PC-9 (cell line): ENCODE results near the gene ALKBH8. TPM values are rescaled to one million over a fixed set of nuclear protein-coding genes. Genes with fewer than 3 reads are reported as not detected.

Source experiments
- BruUV-seq: library from RNA; stranded (reverse); fragments of 400-500 nt; replicated peaks from 2 replicates; lab custom pipeline; 2021; lab: Mats Ljungman, UMichigan
- CTCF ChIA-PET: fragments of 300-600 bp; sonication (Branson Sonifier 250); formaldehyde crosslinking; loops from one replicate; lab custom pipeline; 2022; ENCODE audit warnings: antibody characterized with exemption; lab: Charles Lee
- POLR2A ChIA-PET: fragments of 300-600 bp; sonication (Branson Sonifier 250); formaldehyde crosslinking; loops from one replicate; lab custom pipeline; 2022; ENCODE audit warnings: antibody characterized with exemption; ENCODE audit not compliant: unreplicated experiment; lab: Charles Lee
- DNase-seq, 2 experiments: peaks; one replicate each; pipeline versions ENCODE4 v3.0.0 to v3.0.0-alpha.2; 2015 to 2022; ENCODE audit warnings: mixed read lengths in 1 of 2
- H2AFZ ChIP-seq: fragments of 200-600 bp; sonication (generic); 2 replicates; pipeline ENCODE4 v1.8.1; 2017; ENCODE audit warnings: antibody characterized with exemption
- H3F3A ChIP-seq: fragments of 200-600 bp; sonication (generic); 2 replicates; pipeline ENCODE4 v1.8.1; 2017; ENCODE audit warnings: antibody characterized with exemption, mild to moderate bottlenecking, low read depth; ENCODE audit not compliant: insufficient read depth
- H3K27ac ChIP-seq: fragments of 200-600 bp; sonication (generic); 2 replicates; pipeline ENCODE4 v1.6.1; 2016; ENCODE audit warnings: mixed run types
- H3K27me3 ChIP-seq: fragments of 200-600 bp; sonication (generic); 2 replicates; pipeline ENCODE4 v1.6.1; 2016; ENCODE audit warnings: low read depth, mixed run types; ENCODE audit not compliant: insufficient read depth
- H3K36me3 ChIP-seq: fragments of 200-600 bp; sonication (generic); 2 replicates; pipeline ENCODE4 v1.6.1; 2016; ENCODE audit warnings: low read depth, mixed run types
- H3K4me1 ChIP-seq: fragments of 200-600 bp; sonication (generic); replicated peaks from 2 replicates; pipeline ENCODE4 v1.6.1; 2016; ENCODE audit warnings: mixed run types; ENCODE audit not compliant: insufficient read depth
- H3K4me2 ChIP-seq: fragments of 200-600 bp; sonication (generic); 2 replicates; pipeline ENCODE4 v1.6.1; 2017; ENCODE audit warnings: mixed run types
- H3K4me3 ChIP-seq: fragments of 200-600 bp; sonication (generic); 2 replicates; pipeline ENCODE4 v1.6.1; 2016; ENCODE audit warnings: mixed run types
- H3K79me2 ChIP-seq: fragments of 200-600 bp; sonication (generic); 2 replicates; pipeline ENCODE4 v1.6.1; 2017; ENCODE audit warnings: low read depth, mixed run types
- H3K9me2 ChIP-seq: fragments of 200-600 bp; sonication (generic); 2 replicates; pipeline ENCODE4 v1.8.1; 2017; ENCODE audit warnings: mild to moderate bottlenecking; ENCODE audit not compliant: insufficient read depth
- H3K9me3 ChIP-seq: fragments of 200-600 bp; sonication (generic); 2 replicates; pipeline ENCODE4 v1.8.1; 2016; ENCODE audit warnings: low read depth; ENCODE audit not compliant: insufficient read depth
- H4K20me1 ChIP-seq: fragments of 200-600 bp; sonication (generic); 2 replicates; pipeline ENCODE4 v1.8.1; 2017; ENCODE audit not compliant: insufficient read depth
- EZH2 ChIP-seq: fragments of 200-600 bp; sonication (generic); IDR thresholded peaks from 2 replicates; pipeline ENCODE4 v1.8.0; 2017; ENCODE audit warnings: antibody characterized with exemption, low read depth
- intact Hi-C: fragments of 100-400 bp; cut with micrococcal nuclease; formaldehyde crosslinking; loops from one replicate; pipeline ENCODE4 v1.10.0; 2022; ENCODE audit not compliant: unreplicated experiment
- total RNA-seq: library from RNA; stranded (reverse); gene quantifications from 2 replicates; pipeline ENCODE4 v1.2.3, GENCODE V29; 2021
- TF ChIP-seq, protein P1 (sequence below): fragments of 200-600 bp; sonication (generic); conservative IDR thresholded peaks from 2 replicates; pipeline ENCODE4 v1.6.1; 2017; ENCODE audit warnings: mixed run types, antibody characterized with exemption, mild to moderate bottlenecking, moderate library complexity

Gene ALKBH8
- total RNA-seq, 1 experiment from 2014 or later, result 4.4 TPM

GRCh38 chr11:107526197-107526596, 39.3 kb downstream of the ALKBH8 start:
- no peaks in the 10 kb centered on the region for H4K20me1 ChIP-seq
- 0 out of 2 replicates have a peak, but pooled peaks cover 14% of the 10 kb centered on the region for H3K36me3 ChIP-seq
- no peaks in the 10 kb centered on the region for H3K79me2 ChIP-seq
- H3K27ac ChIP-seq, result no peak overlapping the region
- no peak overlapping the region for H3K4me2 ChIP-seq
- H3K9me3 ChIP-seq, result no peaks in the 10 kb centered on the region; the same call in 1 of the 2 replicates
- no peaks in the 10 kb centered on the region for H3K9me2 ChIP-seq
- no TSS peak for BruUV-seq
- DNase-seq, result no peak
- no peak for TF ChIP-seq EZH2
- TF ChIP-seq, protein P1, sequence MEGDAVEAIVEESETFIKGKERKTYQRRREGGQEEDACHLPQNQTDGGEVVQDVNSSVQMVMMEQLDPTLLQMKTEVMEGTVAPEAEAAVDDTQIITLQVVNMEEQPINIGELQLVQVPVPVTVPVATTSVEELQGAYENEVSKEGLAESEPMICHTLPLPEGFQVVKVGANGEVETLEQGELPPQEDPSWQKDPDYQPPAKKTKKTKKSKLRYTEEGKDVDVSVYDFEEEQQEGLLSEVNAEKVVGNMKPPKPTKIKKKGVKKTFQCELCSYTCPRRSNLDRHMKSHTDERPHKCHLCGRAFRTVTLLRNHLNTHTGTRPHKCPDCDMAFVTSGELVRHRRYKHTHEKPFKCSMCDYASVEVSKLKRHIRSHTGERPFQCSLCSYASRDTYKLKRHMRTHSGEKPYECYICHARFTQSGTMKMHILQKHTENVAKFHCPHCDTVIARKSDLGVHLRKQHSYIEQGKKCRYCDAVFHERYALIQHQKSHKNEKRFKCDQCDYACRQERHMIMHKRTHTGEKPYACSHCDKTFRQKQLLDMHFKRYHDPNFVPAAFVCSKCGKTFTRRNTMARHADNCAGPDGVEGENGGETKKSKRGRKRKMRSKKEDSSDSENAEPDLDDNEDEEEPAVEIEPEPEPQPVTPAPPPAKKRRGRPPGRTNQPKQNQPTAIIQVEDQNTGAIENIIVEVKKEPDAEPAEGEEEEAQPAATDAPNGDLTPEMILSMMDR, result no peak
- intact Hi-C loops, result no loop called here
- no peaks in the 10 kb centered on the region for H3F3A ChIP-seq
- ChIA-PET CTCF (no interaction called here), POLR2A (no interaction called here)
- no peak overlapping the region for H3K4me3 ChIP-seq
- H2AFZ ChIP-seq, result no peak overlapping the region
- H3K27me3 ChIP-seq, result no peaks in the 10 kb centered on the region
- H3K4me1 ChIP-seq, result no peaks in the 10 kb centered on the region

DNA sequence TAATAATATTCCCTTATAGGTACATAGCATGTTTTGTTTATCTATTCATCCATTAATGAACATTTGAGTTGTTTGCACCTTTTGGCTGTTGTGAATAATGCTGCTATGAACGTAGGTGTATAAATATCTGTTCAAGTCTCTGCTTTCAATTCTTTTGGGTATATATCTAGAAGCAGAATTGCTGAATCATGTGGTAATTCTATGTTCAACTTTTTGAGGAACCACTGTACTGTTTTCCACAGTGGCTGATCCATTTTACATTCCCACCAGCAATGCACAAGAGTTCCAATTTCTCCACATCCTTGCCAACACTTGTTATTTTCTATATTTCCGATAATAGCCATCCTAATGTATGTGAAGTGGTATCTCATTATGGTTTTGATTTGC, 56.7 kb downstream of the ALKBH8 start:
- ChIA-PET POLR2A (no interaction called here), CTCF (no interaction called here)
- no peak for DNase-seq
- TF ChIP-seq EZH2, result no peak
- TF ChIP-seq, protein P1, result no peak
- Histone ChIP-seq H3K27me3 (no peaks in the 10 kb centered on the region), H3K9me2 (no peaks in the 10 kb centered on the region), H3K4me1 (no peaks in the 10 kb centered on the region), H4K20me1 (no peaks in the 10 kb centered on the region), H3F3A (no peaks in the 10 kb centered on the region), H3K4me3 (no peak overlapping the region), H3K27ac (no peak overlapping the region), H3K79me2 (no peaks in the 10 kb centered on the region), H3K9me3 (no peaks in the 10 kb centered on the region), H3K4me2 (no peak overlapping the region), H2AFZ (no peak overlapping the region), H3K36me3 (peaks cover 3% of the 10 kb centered on the region; the same call in 1 of the 2 replicates)
- no TSS peak for BruUV-seq
- intact Hi-C loops, result no loop called here

- peaks cover 3% of the 10 kb centered on the region; the same call in 1 of the 2 replicates for H3K36me3 ChIP-seq
- no peaks in the 10 kb centered on the region for H3K79me2 ChIP-seq
- no peaks in the 10 kb centered on the region for H4K20me1 ChIP-seq
- no peak overlapping the region for H3K27ac ChIP-seq
- POLR2A ChIA-PET, result no interaction called here
- H3K4me2 ChIP-seq, result no peak overlapping the region
- no peak overlapping the region for H3K4me3 ChIP-seq
- no peaks in the 10 kb centered on the region for H3K9me2 ChIP-seq
- TF ChIP-seq EZH2, result no peak
- TF ChIP-seq, protein P1, result no peak
- no peak overlapping the region for H2AFZ ChIP-seq
- H3K27me3 ChIP-seq, result no peaks in the 10 kb centered on the region
- intact Hi-C loops, result no loop called here
- no peaks in the 10 kb centered on the region for H3K9me3 ChIP-seq
- DNase-seq, result no peak
- BruUV-seq, result no TSS peak
- CTCF ChIA-PET, result no interaction called here
- H3K4me1 ChIP-seq, result no peaks in the 10 kb centered on the region
- no peaks in the 10 kb centered on the region for H3F3A ChIP-seq
Measured at GRCh38 chr11:107508201-107508857, 57.2 kb downstream of the ALKBH8 start.
